Right atrium auricular region (tissue), 2 donors: ENCODE data around the gene ABR. TPM values are rescaled to one million over a fixed set of nuclear protein-coding genes. Genes with fewer than 3 reads are reported as not detected.
"Not testable (repeated sequence)": the region's sequence is repeated elsewhere in the genome, so short reads cannot be mapped to it uniquely, and the experiment has no call there.

ENCODE experiments used
- DNase-seq: peaks from one replicate; pipeline ENCODE4 v3.0.0-alpha.2; 2019; ENCODE audit warnings: low spot score
- H3K27ac ChIP-seq, 2 donors: fragments of 200-600 bp; sonication (generic); 1 replicate in 1 of 2; 2 replicates in 1 of 2; pipeline ENCODE4 v1.5.1; 2016 to 2019
- H3K27me3 ChIP-seq, 2 donors: fragments of 200-600 bp; sonication (generic); one replicate each; pipeline versions ENCODE4 v1.5.1 to v1.6.0; 2017 to 2019
- H3K36me3 ChIP-seq: fragments of 200-600 bp; sonication (generic); one replicate; pipeline ENCODE4 v1.5.1; 2016
- H3K4me1 ChIP-seq, 2 donors: fragments of 200-600 bp; sonication (generic); one replicate each; pipeline versions ENCODE4 v1.5.1 to v1.6.0; 2017 to 2019
- H3K4me3 ChIP-seq, 2 donors: fragments of 200-600 bp; sonication (generic); 1 replicate in 1 of 2; 2 replicates in 1 of 2; pipeline ENCODE4 v1.5.1; 2017 to 2019; ENCODE audit warnings: mild to moderate bottlenecking in 1 of 2, moderate library complexity in 1 of 2
- H3K9me3 ChIP-seq, 2 donors: fragments of 200-600 bp; sonication (generic); one replicate each; pipeline ENCODE4 v1.5.1; 2019
- total RNA-seq, 2 donors: library from RNA; depleted of rRNA; stranded (reverse); fragments of >200 nt; gene quantifications; one replicate each; pipeline ENCODE4 v1.1.0, GENCODE V29; 2016
- TF ChIP-seq, protein P1 (sequence below), 2 donors: fragments of 200-600 bp; sonication (generic); IDR thresholded peaks; one replicate each; pipeline ENCODE4 v1.5.1; 2019; ENCODE audit warnings: antibody characterized with exemption in 2 of 2

The ABR gene
- total RNA-seq, 2 donors from 2014 or later = 94.9 to 116 TPM

GRCh38 chr17:1134634-1135324 is 45.0 kb downstream of the ABR start:
- TF ChIP-seq, protein P1, sequence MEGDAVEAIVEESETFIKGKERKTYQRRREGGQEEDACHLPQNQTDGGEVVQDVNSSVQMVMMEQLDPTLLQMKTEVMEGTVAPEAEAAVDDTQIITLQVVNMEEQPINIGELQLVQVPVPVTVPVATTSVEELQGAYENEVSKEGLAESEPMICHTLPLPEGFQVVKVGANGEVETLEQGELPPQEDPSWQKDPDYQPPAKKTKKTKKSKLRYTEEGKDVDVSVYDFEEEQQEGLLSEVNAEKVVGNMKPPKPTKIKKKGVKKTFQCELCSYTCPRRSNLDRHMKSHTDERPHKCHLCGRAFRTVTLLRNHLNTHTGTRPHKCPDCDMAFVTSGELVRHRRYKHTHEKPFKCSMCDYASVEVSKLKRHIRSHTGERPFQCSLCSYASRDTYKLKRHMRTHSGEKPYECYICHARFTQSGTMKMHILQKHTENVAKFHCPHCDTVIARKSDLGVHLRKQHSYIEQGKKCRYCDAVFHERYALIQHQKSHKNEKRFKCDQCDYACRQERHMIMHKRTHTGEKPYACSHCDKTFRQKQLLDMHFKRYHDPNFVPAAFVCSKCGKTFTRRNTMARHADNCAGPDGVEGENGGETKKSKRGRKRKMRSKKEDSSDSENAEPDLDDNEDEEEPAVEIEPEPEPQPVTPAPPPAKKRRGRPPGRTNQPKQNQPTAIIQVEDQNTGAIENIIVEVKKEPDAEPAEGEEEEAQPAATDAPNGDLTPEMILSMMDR (IDR thresholded peaks at IDR 0.05) = no peak
- Histone ChIP-seq H3K4me3 (peak overlapping the region in 1 of 2 donors; percentile 4), H3K9me3 (no peaks in the 10 kb centered on the region), H3K4me1 (peaks cover 0 to 30% of the 10 kb centered on the region in 2 donors), H3K36me3 (no peaks in the 10 kb centered on the region), H3K27ac (peak overlapping the region; percentile 79 to 81), H3K27me3 (no peaks in the 10 kb centered on the region)
- DNase-seq = no peak

DNA sequence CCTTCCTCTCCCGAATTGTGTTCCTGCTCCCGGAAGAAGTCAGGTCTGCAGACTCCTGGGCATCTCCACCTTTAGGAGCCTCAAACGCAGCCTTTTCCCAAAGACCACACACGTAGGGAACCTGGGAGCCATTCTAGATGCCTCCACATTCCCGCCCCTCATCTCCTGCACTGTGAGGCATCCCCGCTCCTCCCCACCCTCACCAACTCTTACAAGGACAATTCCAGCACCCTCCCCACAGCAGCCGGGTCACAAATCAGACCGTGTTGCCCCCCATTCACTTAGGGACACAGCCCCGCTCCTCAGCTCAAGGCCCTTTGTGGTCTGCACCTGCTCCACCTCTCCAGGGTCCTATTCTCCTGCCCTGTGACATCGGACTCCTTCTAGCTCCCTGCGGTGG is 49.6 kb downstream of the ABR start:
- TF ChIP-seq, protein P1 (IDR thresholded peaks at IDR 0.05) = no peak
- Histone ChIP-seq H3K36me3 (no peaks in the 10 kb centered on the region), H3K4me1 (peaks cover 0 to 11% of the 10 kb centered on the region in 2 donors), H3K27me3 (no peaks in the 10 kb centered on the region), H3K4me3 (no peak overlapping the region), H3K27ac (no peak overlapping the region), H3K9me3 (no peaks in the 10 kb centered on the region)
- DNase-seq = no peak

DNA sequence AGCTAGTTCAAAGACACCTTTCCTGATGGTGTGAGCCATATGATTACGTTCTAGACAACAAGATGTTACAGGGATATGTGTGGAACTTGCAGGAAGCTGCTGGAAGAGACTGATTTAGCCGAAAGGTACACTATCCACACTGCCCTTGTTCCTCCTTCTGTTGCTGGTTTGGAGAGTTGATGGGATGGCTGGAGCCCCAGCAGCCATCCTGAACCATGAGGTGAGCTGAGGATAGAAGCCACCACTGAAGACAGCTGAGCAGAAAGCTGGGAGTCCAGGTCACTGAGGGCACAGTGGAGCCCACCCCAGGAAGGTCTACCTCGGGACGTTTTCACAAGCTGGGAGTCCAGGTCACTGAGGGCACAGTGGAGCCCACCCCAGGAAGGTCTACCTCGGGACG is 51.3 kb downstream of the ABR start:
- not testable (repeated sequence) for H3K27ac ChIP-seq, H3K4me1 ChIP-seq, H3K4me3 ChIP-seq, H3K27me3 ChIP-seq, H3K36me3 ChIP-seq, H3K9me3 ChIP-seq, DNase-seq

- H3K4me3 ChIP-seq = no peak overlapping the region
- H3K27me3 ChIP-seq = no peaks in the 10 kb centered on the region
- no peak overlapping the region for H3K27ac ChIP-seq
- TF ChIP-seq, protein P1 (IDR thresholded peaks at IDR 0.05) = no peak
- H3K9me3 ChIP-seq = no peaks in the 10 kb centered on the region
- DNase-seq = no peak
- peaks cover 8% of the 10 kb centered on the region for H3K36me3 ChIP-seq
- H3K4me1 ChIP-seq = peaks cover 0 to 23% of the 10 kb centered on the region in 2 donors
Measured at GRCh38 chr17:1126801-1127550, 52.8 kb downstream of the ABR start.

DNA sequence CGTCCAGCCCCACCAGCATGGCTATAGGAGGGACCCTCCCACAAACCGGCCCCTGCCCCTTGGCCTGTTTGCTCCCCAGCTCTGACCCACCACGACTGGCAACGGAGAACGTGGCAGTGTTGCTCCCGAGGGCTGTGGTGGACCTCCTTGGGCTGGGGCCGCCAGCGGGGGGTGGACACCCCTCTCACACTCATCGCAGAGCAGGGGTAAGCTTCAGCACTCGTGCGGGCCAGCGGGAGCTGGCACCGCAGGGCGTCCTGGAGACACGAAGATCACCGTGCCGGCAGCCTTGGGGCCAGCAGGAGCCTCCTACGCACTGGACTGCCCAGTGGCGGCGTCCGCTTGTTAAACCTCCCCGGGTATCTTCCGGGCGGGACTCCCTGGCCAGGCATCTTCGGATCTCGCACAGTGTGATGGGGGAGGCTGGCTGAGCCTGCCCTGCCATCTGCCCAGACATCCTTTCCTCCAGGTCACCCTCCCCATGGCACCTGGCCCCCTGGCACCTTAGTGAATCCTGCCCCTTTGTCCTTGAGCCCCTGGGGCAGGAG is 53.5 kb downstream of the ABR start:
- no peak overlapping the region for H3K27ac ChIP-seq
- no peaks in the 10 kb centered on the region for H3K27me3 ChIP-seq
- H3K4me3 ChIP-seq = no peak overlapping the region
- DNase-seq = no peak
- H3K9me3 ChIP-seq = no peaks in the 10 kb centered on the region
- H3K4me1 ChIP-seq = peaks cover 0 to 30% of the 10 kb centered on the region in 2 donors
- TF ChIP-seq, protein P1 (IDR thresholded peaks at IDR 0.05) = no peak
- H3K36me3 ChIP-seq = peaks cover 8% of the 10 kb centered on the region

GRCh38 chr17:1125788-1126145 is 54.0 kb downstream of the ABR start:
- peaks cover 0 to 30% of the 10 kb centered on the region in 2 donors for H3K4me1 ChIP-seq
- DNase-seq = no peak
- no peak overlapping the region for H3K27ac ChIP-seq
- H3K27me3 ChIP-seq = no peaks in the 10 kb centered on the region
- peaks cover 8% of the 10 kb centered on the region for H3K36me3 ChIP-seq
- H3K4me3 ChIP-seq = no peak overlapping the region
- H3K9me3 ChIP-seq = no peaks in the 10 kb centered on the region
- TF ChIP-seq, protein P1 (IDR thresholded peaks at IDR 0.05) = no peak
